Activated CD8-positive, alpha-beta memory T cell treated with anti-CD3 and anti-CD28 coated beads, Interleukin-2, amount 50 U/mL, for 24 hours (primary cell): ENCODE measurements around the gene TMEM174.

Experiments used
- DNase-seq: peaks from one replicate; pipeline ENCODE4 v3.0.0-alpha.2; 2020; ENCODE audit errors: extremely low read depth

TMEM174 gene, protein sequence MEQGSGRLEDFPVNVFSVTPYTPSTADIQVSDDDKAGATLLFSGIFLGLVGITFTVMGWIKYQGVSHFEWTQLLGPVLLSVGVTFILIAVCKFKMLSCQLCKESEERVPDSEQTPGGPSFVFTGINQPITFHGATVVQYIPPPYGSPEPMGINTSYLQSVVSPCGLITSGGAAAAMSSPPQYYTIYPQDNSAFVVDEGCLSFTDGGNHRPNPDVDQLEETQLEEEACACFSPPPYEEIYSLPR

DNA sequence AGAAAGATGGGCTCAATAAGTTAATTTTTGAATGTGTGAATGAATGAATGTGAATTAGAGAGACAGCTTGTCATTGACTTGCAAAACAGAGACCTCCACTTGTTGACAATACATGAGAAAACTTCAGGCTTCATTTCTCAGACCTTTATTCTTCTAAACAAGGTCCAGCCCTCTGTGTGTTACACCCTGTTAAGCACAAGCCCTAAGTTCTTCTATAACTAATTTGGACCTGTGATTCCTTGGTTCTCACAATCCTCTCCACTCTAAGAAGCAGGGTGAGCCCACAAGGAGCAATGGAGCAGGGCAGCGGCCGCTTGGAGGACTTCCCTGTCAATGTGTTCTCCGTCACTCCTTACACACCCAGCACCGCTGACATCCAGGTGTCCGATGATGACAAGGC is at the start of gene TMEM174:
Gene TMEM174 (plus strand): TSS at position 243 of the 400 bp plus-strand sequence. CDS start 51 bp downstream, at position 294.
- no peak for DNase-seq

DNA sequence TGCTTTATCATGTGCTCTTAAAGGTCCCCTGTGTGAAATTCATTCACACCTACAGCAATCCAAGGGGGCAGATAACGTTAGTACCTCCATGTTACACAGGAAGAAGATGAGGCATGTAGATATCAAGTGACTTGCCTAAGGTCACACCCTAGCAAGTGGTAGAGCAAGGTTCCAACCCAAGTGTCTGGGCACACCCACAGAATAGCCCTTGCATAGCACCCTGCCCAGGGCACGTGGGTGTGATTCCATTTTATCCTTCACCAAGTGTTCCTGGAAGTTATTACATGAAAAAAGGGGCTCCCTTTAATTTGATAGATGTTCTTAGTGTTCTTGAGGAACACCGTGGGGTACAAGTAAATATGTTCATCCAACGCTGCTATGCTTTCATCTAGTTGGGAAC is 47.7 kb upstream of the TMEM174 start:
- no peak for DNase-seq

DNA sequence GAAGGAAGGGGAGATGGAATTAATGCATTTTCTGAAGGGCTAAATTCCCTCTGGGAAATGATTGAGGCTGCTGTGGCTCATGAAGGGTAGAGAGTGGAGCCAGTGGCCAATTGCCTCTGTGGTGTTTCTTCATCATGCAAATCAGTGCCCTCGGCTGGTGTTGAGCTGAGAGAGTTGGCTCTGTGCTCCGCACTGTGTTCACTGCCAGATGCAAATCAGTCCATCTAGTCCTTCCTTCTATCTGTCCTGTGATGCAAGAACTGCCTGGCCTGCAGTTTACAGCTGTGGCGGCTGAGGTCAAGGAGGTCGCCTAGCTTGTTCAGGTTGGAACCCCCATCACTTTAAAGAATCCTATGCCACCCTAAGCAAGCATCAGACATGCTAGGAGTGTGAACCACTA is 46.6 kb upstream of the TMEM174 start:
- no peak for DNase-seq

DNA sequence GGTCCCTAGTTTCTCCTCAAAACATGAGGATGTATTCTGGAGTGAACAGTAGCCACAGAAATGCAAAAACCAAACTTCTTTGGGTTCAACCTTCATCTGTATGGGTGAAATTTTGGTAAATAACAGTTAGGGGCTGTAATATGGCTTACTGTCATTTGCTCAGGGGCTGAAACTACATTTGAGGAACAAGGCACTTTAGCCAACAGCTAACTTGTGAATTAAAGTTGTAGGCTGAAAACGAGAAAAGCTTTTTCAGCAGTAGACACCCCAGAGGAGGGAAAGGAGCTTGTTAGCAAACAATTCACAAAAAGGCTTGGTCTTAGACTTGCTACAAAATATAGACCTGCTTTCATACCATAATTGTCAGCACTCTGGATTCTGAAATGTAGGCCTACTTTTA is 46.0 kb upstream of the TMEM174 start:
- no peak for DNase-seq

DNA sequence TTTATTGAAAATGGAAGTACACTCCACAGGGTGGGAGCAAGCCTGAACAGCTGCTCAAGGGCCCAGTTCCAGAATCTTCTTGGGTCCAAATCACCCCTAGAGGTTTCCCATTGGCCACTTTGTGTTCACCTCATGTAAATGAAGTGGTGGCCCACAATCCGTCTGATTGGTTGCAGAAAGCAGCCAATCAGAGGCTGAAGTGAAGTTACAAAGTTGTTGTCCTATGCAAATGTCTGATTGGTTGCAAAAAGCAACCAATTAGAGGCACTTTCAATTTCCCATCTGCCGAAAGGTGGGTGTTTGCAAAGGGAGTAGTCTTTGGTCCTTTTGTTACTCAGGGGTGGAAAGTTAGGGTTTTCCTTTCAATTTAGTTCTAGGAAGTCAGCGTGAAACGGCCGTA is 43.9 kb upstream of the TMEM174 start:
- no peak for DNase-seq

DNA sequence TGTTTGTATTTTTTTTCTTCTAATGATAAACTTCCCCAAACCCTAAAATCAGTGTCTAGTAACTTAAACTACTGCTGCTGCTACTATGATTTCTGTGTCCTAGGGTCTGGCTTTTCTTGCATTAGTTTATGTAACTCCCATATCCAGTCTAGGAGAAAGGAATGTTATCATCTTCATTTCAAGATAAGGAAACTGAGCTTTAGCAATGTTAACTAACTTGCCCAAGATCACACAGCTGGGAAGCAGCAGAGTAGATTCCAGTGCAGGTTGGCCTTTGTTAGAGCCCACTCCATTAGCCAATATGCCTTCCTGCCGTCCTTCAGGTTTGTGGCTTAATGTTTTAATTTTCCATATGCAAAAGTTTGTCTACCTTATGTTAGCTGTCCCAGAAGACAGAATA is 42.2 kb upstream of the TMEM174 start:
- no peak for DNase-seq

DNA sequence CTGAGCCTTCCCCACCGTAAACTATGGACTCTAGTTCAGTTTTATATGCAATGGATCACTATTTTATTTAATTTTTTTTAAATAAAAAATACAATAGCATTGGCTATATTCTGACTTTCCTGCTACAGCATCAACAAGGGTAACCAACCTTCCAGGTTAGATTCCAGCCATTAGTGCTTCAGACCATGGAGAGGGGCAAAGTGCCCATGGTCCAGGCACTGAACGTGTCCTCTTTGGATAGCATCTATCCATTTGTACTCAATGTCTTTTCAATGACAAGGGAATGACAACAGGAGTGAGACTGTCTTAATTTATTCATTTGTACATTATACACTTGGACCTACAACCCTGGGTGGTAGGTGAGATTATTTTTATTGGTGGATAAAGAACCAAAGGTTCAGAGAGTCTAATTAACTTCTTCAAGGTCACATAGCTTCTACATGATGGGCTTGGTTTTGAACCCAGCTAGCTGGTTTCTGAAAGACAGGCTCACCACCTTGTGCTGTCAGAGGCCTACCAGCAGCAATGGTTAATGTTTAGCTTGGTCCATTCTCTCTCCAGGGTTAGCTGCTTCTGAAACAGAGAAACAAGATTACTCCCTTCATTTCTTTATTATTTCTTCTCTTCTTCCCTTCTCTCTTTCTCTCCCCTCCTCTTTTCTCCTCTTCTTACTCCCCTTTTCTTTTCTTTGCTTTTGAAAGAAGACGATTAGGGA is 41.1 kb upstream of the TMEM174 start:
- DNase-seq: no peak

DNA sequence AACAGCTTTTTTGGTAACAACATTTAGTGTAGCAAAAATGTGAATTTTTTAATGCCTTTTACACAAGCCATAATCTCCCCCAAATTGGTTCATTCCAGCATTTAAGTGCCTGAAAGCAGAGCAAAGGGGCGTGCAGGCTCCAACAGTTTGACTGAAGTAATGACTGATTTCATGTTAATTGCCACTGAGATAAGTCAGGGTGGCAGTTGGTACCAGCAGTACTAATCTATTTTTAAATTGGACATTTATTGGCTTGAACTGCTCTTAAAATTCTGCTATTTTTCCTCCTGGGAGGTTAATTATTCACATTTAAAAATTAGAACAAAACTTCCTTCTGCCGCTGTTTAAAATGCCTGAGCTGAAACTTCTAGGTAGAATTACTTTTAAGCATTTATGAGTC is 40.2 kb upstream of the TMEM174 start:
- no peak for DNase-seq

DNA sequence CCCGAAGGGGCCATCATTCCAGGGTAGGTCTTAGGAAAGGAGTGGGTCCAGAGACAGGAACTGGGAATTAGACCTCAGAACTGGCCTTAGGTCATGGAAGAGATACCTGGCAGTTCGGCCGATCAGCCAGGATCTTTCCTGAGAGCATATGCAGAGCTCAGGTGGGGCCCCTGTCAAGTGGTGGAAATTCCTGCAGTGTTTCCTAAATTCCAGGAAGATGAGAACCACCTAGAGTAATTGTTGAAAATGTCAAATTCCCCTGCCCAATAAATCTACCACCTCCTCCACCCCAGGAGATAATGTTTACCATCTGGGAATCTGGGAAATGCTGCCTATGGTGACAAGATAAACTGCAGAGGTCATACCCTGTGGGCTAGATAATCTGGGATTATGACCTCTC is 38.0 kb upstream of the TMEM174 start:
- DNase-seq: no peak

DNA sequence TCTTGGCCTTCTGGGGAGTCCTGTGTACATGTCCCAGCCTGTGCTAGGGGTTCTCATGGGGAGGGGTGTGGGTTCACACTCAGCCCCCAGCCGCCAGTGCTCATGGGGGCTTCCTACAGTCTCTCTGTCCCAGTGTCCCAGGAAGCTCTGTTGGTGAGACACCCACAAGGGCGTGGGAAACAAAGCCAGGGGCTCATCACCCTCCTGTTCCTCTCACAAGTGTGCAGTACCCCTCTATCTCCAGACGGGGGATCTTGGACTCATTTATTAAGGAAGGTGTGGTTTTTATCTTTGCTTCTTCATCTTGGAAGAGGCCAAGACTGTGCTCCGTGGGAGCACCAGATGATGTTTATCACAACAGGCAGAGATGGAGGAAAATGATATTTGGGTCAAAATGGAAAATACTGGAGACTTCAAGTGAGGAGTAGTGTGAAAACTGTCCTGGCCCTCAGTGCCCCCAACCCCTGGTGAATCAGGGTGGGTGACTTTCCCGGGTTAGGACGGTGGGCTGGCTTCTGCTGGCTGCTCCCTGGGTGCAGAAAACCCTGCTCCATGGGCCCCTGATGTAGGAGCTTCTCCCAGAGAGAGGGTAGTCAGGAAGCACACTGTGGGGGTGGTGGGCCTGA is 37.5 kb upstream of the TMEM174 start:
- no peak for DNase-seq

DNA sequence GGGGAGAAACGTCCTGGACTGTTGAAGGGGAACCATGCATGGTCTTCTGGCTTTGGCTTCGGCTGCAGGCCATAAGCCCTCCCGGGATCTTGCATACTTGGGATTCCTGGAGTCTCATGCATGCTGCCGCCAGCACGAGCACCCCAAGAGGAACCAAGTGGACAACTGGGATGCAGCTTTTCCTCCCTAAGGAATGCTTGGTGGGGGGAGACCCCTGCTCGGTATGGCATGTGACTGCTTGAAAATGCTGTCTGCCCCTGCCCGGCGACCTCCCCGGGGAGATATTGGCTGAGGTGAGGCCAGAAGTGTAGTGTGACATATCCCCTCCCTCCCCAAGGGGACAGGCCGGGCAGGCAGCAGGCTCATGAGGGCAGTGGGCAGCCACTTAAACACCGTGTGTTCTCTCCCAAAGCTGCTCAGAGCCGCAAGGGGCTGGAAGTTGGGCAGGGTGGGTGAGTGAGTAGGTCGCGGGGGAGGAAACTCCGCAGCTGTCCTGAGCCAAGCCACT is 36.9 kb upstream of the TMEM174 start:
- DNase-seq: no peak

DNA sequence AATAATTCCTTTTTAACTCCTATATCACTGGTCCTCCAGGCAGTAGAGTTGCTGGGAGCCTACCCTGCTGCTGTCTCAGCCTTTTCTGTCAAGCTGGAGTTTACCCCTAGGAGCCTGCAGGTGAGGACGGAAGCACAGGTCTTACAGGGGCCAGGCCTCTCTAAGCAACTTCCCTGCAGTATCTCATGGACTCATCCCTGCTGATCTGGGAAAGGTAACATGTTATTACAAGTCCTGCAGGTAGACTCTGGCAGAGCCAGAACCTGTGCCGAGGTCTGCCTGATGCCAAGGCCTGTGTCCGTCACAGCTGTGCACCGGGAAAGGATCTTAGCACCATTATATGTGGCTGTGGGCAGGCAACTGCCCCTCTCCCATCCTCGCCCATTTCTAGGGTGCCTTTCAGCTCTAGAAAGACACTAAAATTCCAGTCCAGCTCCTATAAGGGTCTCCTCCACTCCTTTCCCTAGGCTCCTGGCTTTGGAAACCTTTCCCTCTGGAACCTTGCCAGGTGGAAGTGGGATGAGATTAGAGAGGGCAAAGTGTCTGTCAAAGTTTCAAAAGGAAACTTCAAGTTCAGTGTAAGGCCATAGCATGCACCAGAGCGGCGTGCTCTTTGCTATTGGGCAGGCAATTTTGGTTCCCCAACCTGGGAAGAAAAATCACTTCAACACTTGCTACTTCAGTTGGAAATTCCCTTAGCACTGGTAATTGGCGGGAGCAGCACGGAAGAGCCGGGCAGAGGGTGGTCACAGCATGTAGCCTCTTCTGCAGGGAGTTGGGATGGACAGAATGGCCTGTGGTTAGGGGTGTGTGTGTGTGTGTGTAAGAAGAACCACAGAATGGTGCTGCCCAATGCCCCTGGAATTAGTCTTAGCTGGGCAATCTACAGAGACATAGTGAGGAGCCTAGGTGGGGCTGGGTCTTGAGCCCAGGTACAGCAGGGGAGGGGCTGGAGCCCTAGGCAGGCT is 35.1 kb upstream of the TMEM174 start:
- DNase-seq: no peak

DNA sequence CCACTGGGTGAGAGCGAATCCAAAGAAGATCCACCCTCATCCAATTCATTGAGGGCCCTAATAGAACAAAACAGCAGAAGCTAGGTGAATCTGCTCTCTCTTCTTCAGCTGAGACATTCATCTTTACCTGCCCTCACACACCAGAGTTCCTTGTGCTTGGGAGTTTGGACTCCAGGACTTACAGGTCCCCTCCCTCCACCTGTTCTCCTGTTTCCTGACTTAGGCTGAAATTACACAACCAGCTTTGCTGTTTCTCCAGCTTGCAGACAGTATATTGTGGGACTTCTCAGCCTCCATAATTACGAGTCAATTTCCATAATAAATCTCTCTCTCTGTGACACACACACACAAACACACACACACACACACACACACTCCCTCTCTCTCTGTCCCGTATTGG is 33.5 kb upstream of the TMEM174 start:
- DNase-seq: no peak

DNA sequence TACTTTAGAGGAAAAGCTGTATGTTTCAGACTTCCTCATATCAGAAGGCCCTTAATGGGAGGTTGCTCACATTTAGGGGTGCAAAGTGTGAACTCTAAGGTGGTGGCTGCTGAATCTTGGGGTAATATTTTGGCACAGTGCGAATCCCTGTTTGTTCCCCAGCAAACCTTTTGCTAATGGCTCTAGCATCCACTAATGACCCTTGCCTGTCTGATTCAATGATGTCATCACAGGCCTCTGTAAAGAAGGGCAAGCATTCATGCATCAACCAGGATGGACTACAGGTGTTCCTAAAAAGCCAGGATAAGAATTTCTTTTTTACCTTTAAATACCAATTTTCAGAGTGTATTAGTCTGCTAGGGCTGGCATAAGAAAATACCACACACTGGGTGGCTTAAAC is 32.2 kb upstream of the TMEM174 start:
- no peak for DNase-seq

DNA sequence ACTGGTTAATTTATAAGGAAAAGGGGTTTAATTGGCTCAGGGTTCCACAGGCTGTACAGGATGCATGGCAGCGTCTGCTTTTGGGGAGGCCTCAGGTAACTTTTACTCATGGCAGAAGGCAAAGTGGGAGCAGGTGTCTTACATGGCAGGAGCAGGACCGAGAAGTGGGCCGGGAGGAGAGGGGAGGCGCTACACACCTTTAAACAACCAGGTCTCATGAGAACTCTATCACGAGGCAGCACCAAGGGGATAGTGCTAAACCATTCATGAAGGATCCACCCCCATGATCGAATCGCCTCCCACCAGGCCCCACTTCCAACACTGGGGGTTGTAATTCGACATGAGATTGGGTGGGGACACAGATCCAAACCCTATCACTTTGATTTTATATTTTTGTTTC is 31.0 kb upstream of the TMEM174 start:
- no peak for DNase-seq

DNA sequence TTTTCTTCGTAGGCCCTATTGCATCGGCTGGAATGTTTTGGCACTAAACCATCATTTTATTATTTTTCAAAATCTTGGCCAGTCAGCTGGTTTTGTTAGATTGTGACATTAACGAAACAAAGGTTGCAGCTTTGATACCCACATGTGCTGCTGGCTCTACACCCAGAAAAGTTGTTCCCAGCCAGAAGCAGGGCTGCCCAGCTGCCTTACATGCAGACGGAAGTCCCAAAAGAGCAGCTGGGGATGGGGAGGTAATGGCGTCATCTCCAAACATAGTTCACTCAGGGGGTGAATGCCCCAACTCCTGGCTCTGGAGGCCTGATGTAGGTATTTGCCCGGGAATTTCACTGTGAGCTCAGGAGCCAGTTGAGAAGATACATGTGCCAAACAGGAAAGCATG is 29.3 kb upstream of the TMEM174 start:
- no peak for DNase-seq

DNA sequence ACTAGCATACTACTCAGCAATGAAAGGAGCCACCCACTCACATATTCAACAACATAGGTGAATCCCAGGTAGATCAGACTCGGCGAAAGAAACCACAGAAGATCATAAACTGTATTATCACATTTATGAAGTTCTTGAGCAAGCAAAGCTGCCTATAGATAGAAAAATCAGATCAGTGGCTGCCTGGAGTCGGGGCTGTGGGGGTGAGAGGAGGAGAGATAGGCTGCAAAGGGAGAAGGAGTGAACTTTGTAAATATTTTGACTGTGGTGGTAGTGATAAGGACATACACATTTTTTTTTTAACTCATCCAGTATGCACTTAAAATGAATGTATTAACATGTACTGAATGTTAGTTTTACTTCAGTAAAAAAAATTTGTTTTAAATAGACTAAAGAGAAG is 23.5 kb upstream of the TMEM174 start:
- DNase-seq: no peak

DNA sequence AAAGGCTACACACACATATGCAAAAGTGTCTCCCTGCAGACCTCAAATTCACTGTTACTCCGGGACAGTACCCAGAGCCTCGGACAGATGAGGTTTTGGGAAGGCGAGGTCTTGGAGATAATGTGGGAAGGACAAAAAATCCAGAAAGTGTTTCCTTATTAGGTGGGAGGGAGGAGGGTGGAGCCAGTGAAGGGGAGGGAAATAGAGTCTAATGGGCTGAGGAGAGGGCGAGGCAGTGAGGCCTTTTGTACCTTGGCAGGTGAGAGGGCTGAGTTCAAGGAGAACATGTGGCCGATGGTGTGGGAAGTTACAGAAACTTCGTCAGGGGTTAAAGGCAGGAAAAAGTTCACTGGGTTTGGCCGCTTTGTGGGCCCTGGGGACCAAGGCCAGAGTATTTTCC is 22.1 kb upstream of the TMEM174 start:
- no peak for DNase-seq

DNA sequence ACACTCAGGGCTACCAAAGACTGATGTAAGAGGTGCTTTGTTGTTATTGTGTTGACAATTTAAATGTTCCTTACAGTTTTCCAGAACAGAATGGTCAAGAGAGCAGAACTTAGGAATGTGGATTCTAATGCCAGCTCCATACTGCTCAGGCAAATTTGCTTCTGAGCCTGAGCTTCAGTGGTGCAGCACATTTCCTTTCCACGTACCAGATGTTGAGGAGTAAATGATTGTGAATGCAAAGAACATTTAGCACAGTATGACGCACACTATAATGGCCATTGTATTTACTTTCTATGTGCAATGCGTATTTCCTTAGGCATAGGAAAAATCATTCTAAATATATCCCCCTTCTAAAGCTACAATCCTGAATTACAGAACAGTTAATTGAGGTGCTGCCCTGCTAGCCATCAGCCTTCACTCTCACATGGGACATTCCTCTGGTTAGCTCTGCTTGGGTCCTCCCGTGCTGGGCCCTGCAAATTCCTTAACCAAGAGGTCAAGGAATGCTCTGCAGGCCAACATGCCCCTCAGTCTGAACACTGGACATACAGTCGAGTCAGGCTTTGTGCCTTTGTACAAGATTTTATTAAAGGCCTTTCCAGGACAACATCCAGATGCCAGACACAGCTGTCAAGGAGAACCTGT is 21.1 kb upstream of the TMEM174 start:
- DNase-seq: no peak

DNA sequence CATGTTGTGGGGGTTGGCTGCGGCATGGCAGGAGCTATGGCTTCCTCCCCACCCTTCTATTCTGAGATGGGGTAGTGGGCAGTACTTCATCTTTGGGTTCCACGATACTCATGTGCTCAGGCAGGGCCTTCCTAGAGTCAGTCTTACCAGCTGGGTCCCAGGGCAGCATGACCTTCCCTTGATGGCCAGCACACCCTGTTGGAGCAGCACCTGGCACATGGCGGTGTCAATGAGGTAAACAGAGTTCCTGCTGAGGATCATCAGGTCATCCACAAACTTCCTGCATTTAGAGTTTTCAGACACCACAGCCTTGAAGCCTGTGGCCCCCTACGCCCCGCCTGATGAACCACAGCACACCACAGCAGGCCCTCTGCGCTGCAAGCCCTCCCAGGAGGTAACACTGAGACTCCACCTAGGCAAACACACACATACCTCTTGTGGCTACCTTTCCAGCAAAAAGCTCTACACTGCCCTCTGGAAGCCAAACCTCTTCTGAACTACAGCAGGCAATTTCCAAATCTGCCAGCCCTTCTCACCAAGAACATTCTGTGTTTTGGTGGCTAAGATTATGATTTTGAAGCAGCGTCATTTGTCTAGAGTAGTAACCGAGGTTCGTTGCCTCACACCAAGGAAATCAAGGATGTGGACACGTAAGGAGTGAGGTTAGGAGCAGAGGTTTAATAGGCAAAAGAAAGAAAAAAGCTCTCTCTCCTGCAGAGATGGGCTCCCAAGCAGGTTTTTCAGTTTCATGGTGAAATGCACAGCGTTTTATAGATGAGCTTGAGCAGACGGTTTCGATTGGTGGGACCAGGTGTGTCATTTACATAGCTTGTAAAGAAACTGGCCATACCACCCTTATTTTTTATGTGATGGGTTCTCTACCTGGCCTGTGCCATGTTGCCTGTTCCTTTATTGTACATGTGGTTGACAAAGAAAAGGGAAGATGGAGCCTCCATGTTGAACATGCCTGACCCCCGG is 20.3 kb upstream of the TMEM174 start:
- DNase-seq: no peak
